Astrocyte (in vitro differentiated cells and primary cell): ENCODE data around the gene CDH13. TPM values are rescaled to one million over a fixed set of nuclear protein-coding genes. Genes with fewer than 3 reads are reported as not detected.

Source experiments
- DNase-seq: peaks from one replicate; pipeline ENCODE4 v3.0.0-alpha.2; 2010; ENCODE audit warnings: low read depth
- FAIRE-seq: peaks from 2 replicates; lab custom pipeline; 2011; peaks lifted over from hg19 to GRCh38; lab: Jason Lieb, UNC
- H2AFZ ChIP-seq: 2 replicates; pipeline ENCODE4 v1.6.0; 2012; ENCODE audit warnings: low read depth, low read length, inconsistent platforms
- H3K27ac ChIP-seq: 2 replicates; pipeline ENCODE4 v1.5.1; 2011; ENCODE audit warnings: low read depth, low read length, inconsistent platforms
- H3K27me3 ChIP-seq: 2 replicates; pipeline ENCODE4 v1.6.0; 2011; ENCODE audit warnings: low read length, inconsistent platforms; ENCODE audit not compliant: insufficient read depth
- H3K36me3 ChIP-seq: 2 replicates; pipeline ENCODE4 v1.5.1; 2011; ENCODE audit warnings: low read length, inconsistent platforms; ENCODE audit not compliant: insufficient read depth
- H3K4me1 ChIP-seq: 2 replicates; pipeline ENCODE4 v1.5.1; 2011; ENCODE audit warnings: low read length, inconsistent platforms; ENCODE audit not compliant: insufficient read depth
- H3K4me2 ChIP-seq: 2 replicates; pipeline ENCODE4 v1.6.0; 2012; ENCODE audit warnings: low read length, inconsistent platforms
- H3K4me3 ChIP-seq: 2 replicates; pipeline ENCODE4 v1.5.1; 2011; ENCODE audit warnings: low read depth, mild to moderate bottlenecking, low read length, inconsistent platforms; ENCODE audit not compliant: insufficient read depth
- H3K79me2 ChIP-seq: 2 replicates; pipeline ENCODE4 v1.6.0; 2012; ENCODE audit warnings: mild to moderate bottlenecking, low read length, inconsistent platforms; ENCODE audit not compliant: insufficient read depth
- H3K9ac ChIP-seq: 2 replicates; pipeline ENCODE4 v1.6.0; 2012; ENCODE audit warnings: mild to moderate bottlenecking, low read length, inconsistent platforms
- H3K9me3 ChIP-seq: 2 replicates; pipeline ENCODE4 v1.5.1; 2012; ENCODE audit warnings: low read depth, mild to moderate bottlenecking, low read length, inconsistent platforms; ENCODE audit not compliant: insufficient read depth
- H4K20me1 ChIP-seq: 2 replicates; pipeline ENCODE4 v1.6.0; 2012; ENCODE audit warnings: low read length, inconsistent platforms; ENCODE audit not compliant: insufficient read depth
- H3K27ac Mint-ChIP-seq: one replicate; pipeline ENCODE4 v1.8.0; 2021; ENCODE audit warnings: mild to moderate bottlenecking, mixed read lengths; ENCODE audit not compliant: unreplicated experiment
- H3K27me3 Mint-ChIP-seq: one replicate; pipeline ENCODE4 v1.8.0; 2021; ENCODE audit warnings: low read depth, mixed read lengths; ENCODE audit not compliant: unreplicated experiment
- H3K36me3 Mint-ChIP-seq: one replicate; pipeline ENCODE4 v1.8.0; 2021; ENCODE audit warnings: low read depth, mixed read lengths; ENCODE audit not compliant: unreplicated experiment
- H3K4me1 Mint-ChIP-seq: one replicate; pipeline ENCODE4 v1.8.0; 2021; ENCODE audit warnings: low read depth, mixed read lengths; ENCODE audit not compliant: unreplicated experiment
- H3K4me3 Mint-ChIP-seq: one replicate; pipeline ENCODE4 v1.8.0; 2021; ENCODE audit warnings: mild to moderate bottlenecking, moderate library complexity, mixed read lengths; ENCODE audit not compliant: unreplicated experiment
- H3K9me3 Mint-ChIP-seq: one replicate; pipeline ENCODE4 v1.8.0; 2021; ENCODE audit warnings: mild to moderate bottlenecking, mixed read lengths; ENCODE audit not compliant: unreplicated experiment
- EZH2 ChIP-seq: IDR thresholded peaks from 2 replicates; pipeline ENCODE4 v1.6.1; 2012; ENCODE audit warnings: mild to moderate bottlenecking, low read length, inconsistent platforms; ENCODE audit not compliant: insufficient read depth
- total RNA-seq: library from RNA; stranded (reverse); gene quantifications from 2 replicates; pipeline ENCODE4 v1.2.1, GENCODE V29; 2021
- TF ChIP-seq, protein P1 (sequence below): IDR thresholded peaks from 2 replicates; pipeline ENCODE4 v1.5.1; 2011; ENCODE audit warnings: low read depth, mild to moderate bottlenecking, inconsistent platforms, low read length, moderate library complexity; ENCODE audit not compliant: insufficient read depth

Gene CDH13
- total RNA-seq, 1 donor from 2014 or later = 41.7 TPM

DNA sequence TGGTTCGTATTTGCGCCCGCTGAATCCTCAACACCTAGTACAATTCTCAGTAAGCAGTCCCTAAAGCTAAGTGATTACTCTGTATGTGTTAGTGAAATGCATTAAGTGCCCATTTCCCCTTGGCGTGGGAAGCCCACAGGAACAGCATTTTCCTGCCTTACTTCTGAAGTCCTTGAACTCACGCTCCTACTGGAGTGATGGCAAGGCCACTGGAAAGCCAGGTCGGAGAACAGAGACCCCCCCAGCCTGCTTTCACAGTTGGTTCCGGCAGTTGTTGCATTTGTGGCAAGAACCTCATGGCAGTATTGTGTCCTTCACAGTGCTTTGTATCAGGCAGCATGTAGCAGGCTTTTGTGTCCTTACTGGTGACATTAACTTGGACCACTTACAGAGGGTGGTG is 340.7 kb downstream of the CDH13 start:
- Histone ChIP-seq H3K4me1 (no peaks in the 10 kb centered on the region), H3K27ac (no peak overlapping the region), H3K4me2 (no peak overlapping the region), H3K9me3 (no peaks in the 10 kb centered on the region), H3K27me3 (no peaks in the 10 kb centered on the region), H2AFZ (no peak overlapping the region), H3K79me2 (no peaks in the 10 kb centered on the region), H4K20me1 (no peaks in the 10 kb centered on the region), H3K9ac (no peak overlapping the region), H3K4me3 (no peak overlapping the region), H3K36me3 (no peaks in the 10 kb centered on the region)
- Mint-ChIP-seq H3K4me1 (no peaks in the 10 kb centered on the region), H3K4me3 (no peak overlapping the region), H3K27ac (no peak overlapping the region), H3K27me3 (no peaks in the 10 kb centered on the region), H3K9me3 (peaks cover 5% of the 10 kb centered on the region), H3K36me3 (no peaks in the 10 kb centered on the region)
- TF ChIP-seq, protein P1, sequence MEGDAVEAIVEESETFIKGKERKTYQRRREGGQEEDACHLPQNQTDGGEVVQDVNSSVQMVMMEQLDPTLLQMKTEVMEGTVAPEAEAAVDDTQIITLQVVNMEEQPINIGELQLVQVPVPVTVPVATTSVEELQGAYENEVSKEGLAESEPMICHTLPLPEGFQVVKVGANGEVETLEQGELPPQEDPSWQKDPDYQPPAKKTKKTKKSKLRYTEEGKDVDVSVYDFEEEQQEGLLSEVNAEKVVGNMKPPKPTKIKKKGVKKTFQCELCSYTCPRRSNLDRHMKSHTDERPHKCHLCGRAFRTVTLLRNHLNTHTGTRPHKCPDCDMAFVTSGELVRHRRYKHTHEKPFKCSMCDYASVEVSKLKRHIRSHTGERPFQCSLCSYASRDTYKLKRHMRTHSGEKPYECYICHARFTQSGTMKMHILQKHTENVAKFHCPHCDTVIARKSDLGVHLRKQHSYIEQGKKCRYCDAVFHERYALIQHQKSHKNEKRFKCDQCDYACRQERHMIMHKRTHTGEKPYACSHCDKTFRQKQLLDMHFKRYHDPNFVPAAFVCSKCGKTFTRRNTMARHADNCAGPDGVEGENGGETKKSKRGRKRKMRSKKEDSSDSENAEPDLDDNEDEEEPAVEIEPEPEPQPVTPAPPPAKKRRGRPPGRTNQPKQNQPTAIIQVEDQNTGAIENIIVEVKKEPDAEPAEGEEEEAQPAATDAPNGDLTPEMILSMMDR = no peak
- DNase-seq = no peak
- no peak for FAIRE-seq

DNA sequence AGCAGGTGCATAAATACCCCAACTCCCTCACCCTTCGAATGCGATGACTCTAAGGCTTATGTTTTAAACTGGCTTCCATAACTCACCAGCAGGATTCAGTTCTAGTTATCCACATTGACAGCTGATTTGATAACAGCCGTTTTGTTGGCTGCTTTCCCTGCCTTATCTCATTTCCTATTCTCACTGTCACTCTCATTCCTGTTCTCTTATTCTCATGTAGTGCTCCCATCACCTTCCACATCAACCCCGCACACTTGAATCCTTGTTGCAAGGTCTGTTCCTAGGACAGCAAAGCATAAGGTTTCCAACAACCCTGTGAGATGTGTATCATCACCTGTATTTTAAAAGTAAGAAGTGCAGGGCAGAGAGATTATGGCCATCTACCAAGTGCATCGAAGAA is 344.4 kb downstream of the CDH13 start:
- Histone ChIP-seq H2AFZ (no peak overlapping the region), H3K9ac (no peak overlapping the region), H3K4me1 (no peaks in the 10 kb centered on the region), H3K9me3 (no peaks in the 10 kb centered on the region), H4K20me1 (no peaks in the 10 kb centered on the region), H3K36me3 (no peaks in the 10 kb centered on the region), H3K4me2 (no peak overlapping the region), H3K27me3 (no peaks in the 10 kb centered on the region), H3K79me2 (no peaks in the 10 kb centered on the region), H3K4me3 (no peak overlapping the region), H3K27ac (no peak overlapping the region)
- no peak overlapping the region for H3K27ac Mint-ChIP-seq
- TF ChIP-seq EZH2 = no peak
- TF ChIP-seq, protein P1 = no peak
- no peaks in the 10 kb centered on the region for H3K27me3 Mint-ChIP-seq
- DNase-seq (no peak), FAIRE-seq (no peak)
- H3K9me3 Mint-ChIP-seq = peaks cover 5% of the 10 kb centered on the region
- H3K4me3 Mint-ChIP-seq = no peak overlapping the region
- no peaks in the 10 kb centered on the region for H3K36me3 Mint-ChIP-seq
- H3K4me1 Mint-ChIP-seq = peaks cover 2% of the 10 kb centered on the region

DNA sequence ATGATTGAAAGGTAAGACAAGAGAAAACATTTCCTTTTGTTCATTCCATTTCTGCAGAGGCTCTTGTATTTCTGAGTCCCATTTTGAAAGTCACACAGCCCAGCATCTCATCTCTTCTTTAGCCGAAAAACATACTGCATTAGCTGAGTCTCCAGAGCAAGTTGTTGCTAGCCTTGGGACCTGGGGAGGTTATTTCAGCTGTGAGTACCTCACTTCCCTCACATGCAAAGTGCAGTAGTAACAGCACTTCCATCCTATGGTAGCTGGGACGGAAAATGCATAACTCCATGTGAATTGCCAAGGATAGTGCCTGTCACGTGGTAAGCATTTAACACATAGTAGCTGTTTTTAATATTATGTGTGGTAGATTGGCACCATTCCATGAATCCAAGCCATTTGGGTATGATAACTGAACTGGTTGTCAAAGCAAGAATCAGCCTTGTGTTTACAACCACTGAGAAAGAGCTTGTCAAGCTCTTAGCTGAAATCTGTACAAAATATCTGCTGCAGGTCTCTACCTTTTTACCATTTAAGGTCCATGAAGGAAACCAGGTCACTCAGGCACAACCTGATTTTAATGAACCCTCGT is 345.7 kb downstream of the CDH13 start:
- Mint-ChIP-seq H3K4me1 (peaks cover 2% of the 10 kb centered on the region), H3K9me3 (peaks cover 4% of the 10 kb centered on the region), H3K27me3 (no peaks in the 10 kb centered on the region), H3K4me3 (no peak overlapping the region), H3K27ac (no peak overlapping the region), H3K36me3 (no peaks in the 10 kb centered on the region)
- no peaks in the 10 kb centered on the region for H3K27me3 ChIP-seq
- H3K4me1 ChIP-seq = no peaks in the 10 kb centered on the region
- H2AFZ ChIP-seq = no peak overlapping the region
- peak; percentile 13 for FAIRE-seq
- H3K4me3 ChIP-seq = no peak overlapping the region
- H4K20me1 ChIP-seq = no peaks in the 10 kb centered on the region
- no peak for DNase-seq
- no peaks in the 10 kb centered on the region for H3K9me3 ChIP-seq
- TF ChIP-seq, protein P1 = no peak
- no peak for TF ChIP-seq EZH2
- no peak overlapping the region for H3K27ac ChIP-seq
- H3K4me2 ChIP-seq = no peak overlapping the region
- H3K79me2 ChIP-seq = no peaks in the 10 kb centered on the region
- H3K36me3 ChIP-seq = no peaks in the 10 kb centered on the region
- no peak overlapping the region for H3K9ac ChIP-seq
